HG03571 (cell line): ENCODE measurements around the gene SIGLEC14.
"Not testable (repeated sequence)": the region's sequence is repeated elsewhere in the genome, so short reads cannot be mapped to it uniquely, and the experiment has no call there.

ENCODE experiments used
- ATAC-seq: cut with Tn5 transposase; IDR thresholded peaks from one replicate; pipeline ENCODE4 v1.9.1; 2021; ENCODE audit not compliant: unreplicated experiment

The SIGLEC14 gene

GRCh38 chr19:51646730-51647129, at the start of gene SIGLEC14:
SIGLEC14 (minus strand) TSS chr19:51646825; CDS start chr19:51646759, 66 bp downstream.
- not testable (repeated sequence) for ATAC-seq

GRCh38 chr19:51695702-51696315, 49.2 kb upstream of the SIGLEC14 start:
- no peak for ATAC-seq

GRCh38 chr19:51695088-51695487, 48.5 kb upstream of the SIGLEC14 start:
- no peak for ATAC-seq

- no peak for ATAC-seq
Measured at GRCh38 chr19:51694318-51695085, 47.9 kb upstream of the SIGLEC14 start.

- no peak for ATAC-seq
Measured at GRCh38 chr19:51693819-51694218, 47.2 kb upstream of the SIGLEC14 start.

- ATAC-seq: no peak
Measured at GRCh38 chr19:51693260-51693659, 46.6 kb upstream of the SIGLEC14 start, which contains the start of gene SPACA6. SPACA6 (plus strand) TSS chr19:51693330; CDS start chr19:51693527, 197 bp downstream.

GRCh38 chr19:51692468-51692867, 45.8 kb upstream of the SIGLEC14 start:
- ATAC-seq: no peak

GRCh38 chr19:51691584-51692428, 45.2 kb upstream of the SIGLEC14 start:
- ATAC-seq: no peak

- ATAC-seq: no peak
Measured at GRCh38 chr19:51691074-51691583, 44.5 kb upstream of the SIGLEC14 start.

- no peak for ATAC-seq
Measured at GRCh38 chr19:51690454-51691073, 43.9 kb upstream of the SIGLEC14 start.

- ATAC-seq: no peak
Measured at GRCh38 chr19:51689751-51690453, 43.3 kb upstream of the SIGLEC14 start.

GRCh38 chr19:51688671-51689571, 42.3 kb upstream of the SIGLEC14 start:
- ATAC-seq: no peak

GRCh38 chr19:51687791-51688670, 41.4 kb upstream of the SIGLEC14 start:
- no peak for ATAC-seq

GRCh38 chr19:51686171-51686570, 39.5 kb upstream of the SIGLEC14 start:
- no peak for ATAC-seq

GRCh38 chr19:51681286-51681941, 34.8 kb upstream of the SIGLEC14 start:
- no peak for ATAC-seq

- ATAC-seq: no peak
Measured at GRCh38 chr19:51680474-51680873, 33.8 kb upstream of the SIGLEC14 start.

GRCh38 chr19:51676566-51677083, 30.0 kb upstream of the SIGLEC14 start:
- ATAC-seq: no peak
